ENCODE data around the gene GSE1. TPM values are rescaled to one million over a fixed set of nuclear protein-coding genes. Genes with fewer than 3 reads are reported as not detected.

Gene GSE1
- total RNA-seq, 1 donor from 2014 or later, result 120 TPM

DNA sequence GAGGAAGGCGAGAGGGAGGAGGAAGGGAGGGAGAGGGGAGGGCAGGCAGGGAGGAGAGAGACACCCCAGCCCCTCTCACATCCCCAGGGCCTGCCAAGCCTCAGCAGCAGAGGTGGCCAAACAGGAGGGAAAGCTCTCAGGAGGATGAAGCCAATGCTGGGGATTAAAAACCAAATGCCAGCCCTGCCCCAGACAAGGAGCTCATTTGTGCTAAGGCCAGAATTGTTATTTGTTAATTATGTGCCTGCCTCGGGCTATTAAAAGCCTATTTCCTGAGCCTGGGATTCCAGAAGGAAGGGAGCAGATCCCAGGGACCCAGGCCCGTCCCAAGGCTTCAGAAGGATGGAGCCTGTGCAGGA is 103.5 kb downstream of the GSE1 start:
- Histone ChIP-seq H3K4me3 (no peak overlapping the region), H3K36me3 (no peaks in the 10 kb centered on the region), H3K27me3 (no peaks in the 10 kb centered on the region), H3K9me3 (peaks cover 0 to 5% of the 10 kb centered on the region in 2 donors), H3K4me1 (no peaks in the 10 kb centered on the region), H3K27ac (no peak overlapping the region)
- TF ChIP-seq, protein P1, sequence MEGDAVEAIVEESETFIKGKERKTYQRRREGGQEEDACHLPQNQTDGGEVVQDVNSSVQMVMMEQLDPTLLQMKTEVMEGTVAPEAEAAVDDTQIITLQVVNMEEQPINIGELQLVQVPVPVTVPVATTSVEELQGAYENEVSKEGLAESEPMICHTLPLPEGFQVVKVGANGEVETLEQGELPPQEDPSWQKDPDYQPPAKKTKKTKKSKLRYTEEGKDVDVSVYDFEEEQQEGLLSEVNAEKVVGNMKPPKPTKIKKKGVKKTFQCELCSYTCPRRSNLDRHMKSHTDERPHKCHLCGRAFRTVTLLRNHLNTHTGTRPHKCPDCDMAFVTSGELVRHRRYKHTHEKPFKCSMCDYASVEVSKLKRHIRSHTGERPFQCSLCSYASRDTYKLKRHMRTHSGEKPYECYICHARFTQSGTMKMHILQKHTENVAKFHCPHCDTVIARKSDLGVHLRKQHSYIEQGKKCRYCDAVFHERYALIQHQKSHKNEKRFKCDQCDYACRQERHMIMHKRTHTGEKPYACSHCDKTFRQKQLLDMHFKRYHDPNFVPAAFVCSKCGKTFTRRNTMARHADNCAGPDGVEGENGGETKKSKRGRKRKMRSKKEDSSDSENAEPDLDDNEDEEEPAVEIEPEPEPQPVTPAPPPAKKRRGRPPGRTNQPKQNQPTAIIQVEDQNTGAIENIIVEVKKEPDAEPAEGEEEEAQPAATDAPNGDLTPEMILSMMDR (IDR thresholded peaks at IDR 0.05), result no peak
- DNase-seq (ENCODE audit: low spot score in 2 of 2), result no peak
- intact Hi-C loops (cut with DNase I), result loop anchor here (10.0 kb wide), 1 partner anchor 292 kb away; no protein-coding TSS in a partner anchor

DNA sequence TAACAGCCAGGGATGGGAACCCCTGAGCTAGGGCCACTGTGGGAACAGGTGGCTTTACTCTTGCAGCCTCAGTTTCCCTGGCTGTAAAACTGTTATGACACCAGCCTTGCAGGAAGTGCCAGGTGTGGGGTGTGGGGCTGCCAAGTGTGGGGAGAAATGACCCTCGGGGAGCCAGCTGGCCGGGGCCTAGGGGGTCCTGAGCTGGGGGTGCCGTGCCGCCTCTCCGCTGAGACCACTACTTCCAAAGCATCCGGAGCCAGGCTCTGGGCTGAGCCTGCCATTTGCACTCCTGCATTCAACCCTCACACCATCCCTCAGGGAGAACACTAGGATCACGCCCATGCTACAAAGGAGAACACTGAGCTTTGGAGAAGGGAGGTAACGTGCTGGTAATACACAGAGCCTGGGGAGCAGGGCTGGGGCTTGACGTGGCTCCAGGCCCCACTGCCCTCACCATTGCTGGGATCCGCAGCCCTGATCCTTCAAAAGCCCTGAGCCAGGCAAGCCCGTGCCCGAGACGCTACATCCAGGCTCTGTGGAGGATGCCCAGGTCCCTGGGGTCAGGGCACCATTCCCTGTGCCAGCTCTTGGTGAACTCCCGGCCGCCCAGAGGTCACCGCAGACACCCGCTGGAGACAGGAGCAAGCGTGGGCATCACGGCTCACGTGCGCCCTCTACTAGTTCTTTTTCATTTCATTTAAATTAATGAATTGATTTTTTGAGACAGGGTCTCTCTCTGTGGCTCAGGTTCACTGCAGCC is 104.5 kb downstream of the GSE1 start:
- Histone ChIP-seq H3K27ac (no peak overlapping the region), H3K36me3 (no peaks in the 10 kb centered on the region), H3K27me3 (no peaks in the 10 kb centered on the region), H3K4me1 (no peaks in the 10 kb centered on the region), H3K4me3 (no peak overlapping the region), H3K9me3 (no peaks in the 10 kb centered on the region)
- intact Hi-C loops (cut with DNase I), result loop anchor here (2.0 to 10.0 kb wide), 2 partner anchors 293 to 443 kb away; no protein-coding TSS in a partner anchor
- TF ChIP-seq, protein P1 (IDR thresholded peaks at IDR 0.05), result peak; percentile 62 to 84 (median 70)
- DNase-seq (ENCODE audit: low spot score in 2 of 2), result peak in 1 of 2 donors; percentile 70

DNA sequence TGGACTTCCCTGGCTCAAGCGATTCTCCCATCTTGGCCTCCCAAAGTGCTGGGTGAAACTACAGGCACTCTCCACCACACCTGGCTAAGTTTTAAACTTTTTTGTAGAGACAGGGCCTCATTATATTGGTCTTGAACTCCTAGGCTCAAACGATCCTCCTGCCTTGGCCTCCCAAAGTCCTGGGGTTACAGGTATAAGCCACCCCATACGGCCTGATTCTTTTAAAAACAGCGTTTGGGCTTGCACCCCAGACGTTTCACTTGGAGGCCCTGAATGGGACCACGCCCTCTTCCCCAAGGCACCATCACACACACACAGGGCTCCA is 105.0 kb downstream of the GSE1 start:
- Histone ChIP-seq H3K4me1 (no peaks in the 10 kb centered on the region), H3K27me3 (no peaks in the 10 kb centered on the region), H3K27ac (no peak overlapping the region), H3K9me3 (no peaks in the 10 kb centered on the region), H3K36me3 (no peaks in the 10 kb centered on the region), H3K4me3 (no peak overlapping the region)
- intact Hi-C loops (cut with DNase I), result loop anchor here (2.0 to 10.0 kb wide), 2 partner anchors 293 to 443 kb away; no protein-coding TSS in a partner anchor
- no peak for DNase-seq (ENCODE audit: low spot score in 2 of 2)
- TF ChIP-seq, protein P1 (IDR thresholded peaks at IDR 0.05), result peak in 1 of 3 experiments; percentile 1

DNA sequence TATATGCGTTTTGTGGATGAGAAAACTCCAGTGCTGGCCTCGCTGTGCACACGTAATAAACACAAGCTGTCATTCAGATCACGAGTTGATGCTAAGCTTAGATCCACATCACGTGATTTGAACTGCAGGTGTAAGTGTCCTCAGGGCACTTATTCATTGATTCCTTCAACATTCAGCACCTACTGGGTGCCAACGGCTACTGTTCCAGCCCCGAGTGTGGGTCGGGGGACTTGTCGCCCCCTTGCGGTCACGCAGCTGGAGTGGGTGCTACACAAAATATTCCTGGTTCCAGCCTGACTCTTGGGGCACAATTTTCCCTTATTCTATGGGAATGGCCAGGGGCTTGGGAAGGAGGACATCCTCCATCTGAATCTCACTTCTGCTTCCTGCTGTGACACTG is 105.6 kb downstream of the GSE1 start:
- Histone ChIP-seq H3K4me1 (no peaks in the 10 kb centered on the region), H3K27me3 (no peaks in the 10 kb centered on the region), H3K4me3 (no peak overlapping the region), H3K36me3 (no peaks in the 10 kb centered on the region), H3K9me3 (no peaks in the 10 kb centered on the region), H3K27ac (no peak overlapping the region)
- intact Hi-C loops (cut with DNase I), result loop anchor here (2.0 to 10.0 kb wide), 2 partner anchors 294 to 444 kb away; no protein-coding TSS in a partner anchor
- TF ChIP-seq, protein P1 (IDR thresholded peaks at IDR 0.05), result peak in 2 of 3 experiments; percentile 22 to 31
- no peak for DNase-seq (ENCODE audit: low spot score in 2 of 2)

DNA sequence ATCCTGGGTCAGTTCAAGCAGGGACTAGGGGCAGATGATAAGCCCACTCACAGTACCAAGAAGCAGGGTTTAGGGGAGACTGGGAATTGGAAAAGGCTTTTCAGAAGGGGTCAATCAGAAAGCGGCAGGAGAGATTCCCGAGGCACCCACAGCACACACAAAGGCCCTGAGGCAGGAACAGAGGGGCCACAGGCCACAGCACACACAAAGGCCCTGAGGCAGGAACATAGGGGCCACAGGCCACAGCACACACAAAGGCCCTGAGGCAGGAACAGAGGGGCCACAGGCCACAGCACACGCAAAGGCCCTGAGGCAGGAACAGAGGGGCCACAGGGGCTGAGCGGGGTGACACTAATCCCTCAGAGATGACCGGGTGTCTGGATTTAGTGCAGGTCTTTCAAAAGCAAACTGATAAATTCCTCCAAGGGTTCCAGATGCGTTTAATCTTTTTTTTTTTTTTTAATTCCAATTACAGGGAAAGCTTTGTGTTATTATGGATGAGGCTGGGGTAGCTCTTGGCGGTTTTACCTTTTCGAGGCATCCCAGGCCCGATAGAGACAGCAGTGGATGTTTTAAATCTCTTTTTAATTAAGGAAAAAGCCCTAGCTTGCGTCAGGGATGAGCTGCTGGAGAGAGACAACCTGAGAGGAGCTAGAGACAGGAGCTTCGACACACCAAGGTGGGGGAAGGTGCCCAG is 106.6 kb downstream of the GSE1 start:
- intact Hi-C loops (cut with DNase I), result loop anchor here (2.0 to 10.0 kb wide), 2 partner anchors 295 to 445 kb away; no protein-coding TSS in a partner anchor
- Histone ChIP-seq H3K4me3 (no peak overlapping the region), H3K36me3 (no peaks in the 10 kb centered on the region), H3K9me3 (no peaks in the 10 kb centered on the region), H3K27me3 (no peaks in the 10 kb centered on the region), H3K4me1 (no peaks in the 10 kb centered on the region), H3K27ac (no peak overlapping the region)
- no peak for DNase-seq (ENCODE audit: low spot score in 2 of 2)
- TF ChIP-seq, protein P1 (IDR thresholded peaks at IDR 0.05), result no peak

Measured in ascending aorta (tissue), 2 donors.